A549 (cell line): ENCODE measurements around the gene WNT7A. TPM values are rescaled to one million over a fixed set of nuclear protein-coding genes. Genes with fewer than 3 reads are reported as not detected.

Source experiments
- ATAC-seq, 2 experiments: fragments of 200-7000 bp in 1 of 2; fragments of >200 bp in 1 of 2; cut with Nextera tagmentation in 1 of 2; cut with Tn5 transposase in 1 of 2; 3 replicates each; pipeline versions ENCODE4 v1.8.0 to v1.9.1; 2018 to 2020; ENCODE audit warnings: mild to moderate bottlenecking in 1 of 2, moderate library complexity in 1 of 2
- CTCF ChIA-PET: fragments of 300-600 bp; sonication (Branson Sonifier 250); formaldehyde crosslinking; extraction: SDS; loops from one replicate; lab custom pipeline; 2021; ENCODE audit warnings: antibody characterized with exemption, inconsistent platforms; lab: Yijun Ruan, JAX
- POLR2A ChIA-PET: fragments of 350-600 bp; formaldehyde crosslinking; extraction: SDS; loops from one replicate; lab custom pipeline; 2021; ENCODE audit warnings: antibody characterized with exemption, inconsistent platforms; lab: Yijun Ruan, JAX
- DNase-seq, 2 experiments: peaks; one replicate each; pipeline versions ENCODE4 v3.0.0 to v3.0.0-alpha.2; 2011 to 2016; ENCODE audit warnings: low read depth in 1 of 2, low spot score in 1 of 2
- FAIRE-seq: peaks from 2 replicates; lab custom pipeline; 2011; peaks lifted over from hg19 to GRCh38; lab: Jason Lieb, UNC
- H3K27ac ChIP-seq, 2 experiments: fragments of >200 bp; sonication (Bioruptor Twin); formaldehyde crosslinking; 3 replicates each; pipeline ENCODE4 v1.5.1; 2016 to 2017
- H3K4me1 ChIP-seq: fragments of >200 bp; sonication (Bioruptor Twin); formaldehyde crosslinking; 3 replicates; pipeline ENCODE4 v1.6.1; 2016
- H3K4me2 ChIP-seq: fragments of >200 bp; sonication (Bioruptor Twin); formaldehyde crosslinking; 3 replicates; pipeline ENCODE4 v1.6.1; 2016
- H3K4me3 ChIP-seq: fragments of >200 bp; sonication (Bioruptor Twin); formaldehyde crosslinking; 3 replicates; pipeline ENCODE4 v1.5.1; 2016
- H3K9me3 ChIP-seq: fragments of >200 bp; sonication (Bioruptor Twin); formaldehyde crosslinking; 3 replicates; pipeline ENCODE4 v1.6.1; 2016
- BCL3 ChIP-seq: fragments of >200 bp; sonication (Bioruptor Twin); formaldehyde crosslinking; IDR thresholded peaks from 3 replicates; pipeline ENCODE4 v1.6.1; 2016
- CHD2 ChIP-seq: fragments of 150-350 bp; IDR thresholded peaks from 2 replicates; pipeline ENCODE4 v1.6.1; 2014; ENCODE audit warnings: low read length; ENCODE audit not compliant: partially characterized antibody
- EHF ChIP-seq: fragments of 250-450 bp; sonication (Bioruptor Pico); IDR thresholded peaks from 2 replicates; pipeline ENCODE4 v1.5.0; 2020; ENCODE audit warnings: mild to moderate bottlenecking
- ELK1 ChIP-seq: fragments of 150-350 bp; IDR thresholded peaks from 2 replicates; pipeline ENCODE4 v1.6.1; 2014; ENCODE audit warnings: low read depth, mild to moderate bottlenecking, low read length
- EP300 ChIP-seq, 2 experiments: fragments of >200 bp; sonication (Bioruptor Twin); formaldehyde crosslinking; IDR thresholded peaks; 2 replicates in 1 of 2; 3 replicates in 1 of 2; pipeline ENCODE4 v1.6.1; 2016 to 2017
- ESRRA ChIP-seq: fragments of 150-350 bp; IDR thresholded peaks from 2 replicates; pipeline ENCODE4 v1.6.1; 2014; ENCODE audit warnings: mild to moderate bottlenecking, low read length, borderline replicate concordance
- GATA3 ChIP-seq: IDR thresholded peaks from 2 replicates; pipeline ENCODE4 v1.6.1; 2012; ENCODE audit warnings: borderline replicate concordance
- HES2 ChIP-seq: fragments of >200 bp; sonication (Bioruptor Twin); formaldehyde crosslinking; IDR thresholded peaks from 2 replicates; pipeline ENCODE4 v1.6.1; 2016
- HEYL ChIP-seq: fragments of 250-450 bp; sonication (Bioruptor Pico); IDR thresholded peaks from 2 replicates; pipeline ENCODE4 v1.8.0; 2021; ENCODE audit warnings: mild to moderate bottlenecking, moderate library complexity
- JUN ChIP-seq, 2 experiments: fragments of >200 bp; sonication (Bioruptor Twin); formaldehyde crosslinking; IDR thresholded peaks; 2 replicates in 1 of 2; 3 replicates in 1 of 2; pipeline ENCODE4 v1.6.1; 2016 to 2017
- KDM5A ChIP-seq: fragments of 200-600 bp; sonication (generic); IDR thresholded peaks from 2 replicates; pipeline ENCODE4 v1.6.1; 2016; ENCODE audit warnings: antibody characterized with exemption, mild to moderate bottlenecking
- MAFK ChIP-seq: fragments of 450-650 bp; IDR thresholded peaks from 2 replicates; pipeline ENCODE4 v1.6.1; 2014; ENCODE audit not compliant: partially characterized antibody
- NR3C1 ChIP-seq: fragments of >200 bp; sonication (Bioruptor Twin); formaldehyde crosslinking; IDR thresholded peaks from 3 replicates; pipeline ENCODE4 v1.6.1; 2017
- PHF8 ChIP-seq: fragments of 200-600 bp; sonication (generic); IDR thresholded peaks from 2 replicates; pipeline ENCODE4 v1.6.1; 2016; ENCODE audit warnings: low read depth, mild to moderate bottlenecking, antibody characterized with exemption, moderate library complexity, borderline replicate concordance
- POLR2A ChIP-seq: IDR thresholded peaks from 2 replicates; pipeline ENCODE4 v1.6.1; 2012; ENCODE audit warnings: mild to moderate bottlenecking, low read length
- POLR2AphosphoS2 ChIP-seq: conservative IDR thresholded peaks from 2 replicates; pipeline ENCODE4 v1.6.1; 2012; ENCODE audit warnings: low read length, improper control_type of control experiment, inconsistent platforms
- RAD21 ChIP-seq, 2 experiments: fragments of >200 bp in 1 of 2; sonication (Bioruptor Twin) in 1 of 2; formaldehyde crosslinking in 1 of 2; IDR thresholded peaks in 1 of 2; conservative IDR thresholded peaks in 1 of 2; 2 replicates in 1 of 2; 3 replicates in 1 of 2; pipeline ENCODE4 v1.6.1; 2012 to 2018; ENCODE audit warnings: inconsistent platforms in 1 of 2
- RARB ChIP-seq: fragments of 250-450 bp; sonication (Bioruptor Pico); IDR thresholded peaks from 2 replicates; pipeline ENCODE4 v1.8.0; 2021; ENCODE audit warnings: mild to moderate bottlenecking, moderate library complexity
- REST ChIP-seq: fragments of 200-600 bp; sonication (generic); IDR thresholded peaks from 2 replicates; pipeline ENCODE4 v1.6.1; 2016; ENCODE audit warnings: antibody characterized with exemption, mild to moderate bottlenecking, moderate library complexity
- RFX5 ChIP-seq: fragments of 450-650 bp; IDR thresholded peaks from 2 replicates; pipeline ENCODE4 v1.7.1; 2014; ENCODE audit warnings: antibody characterized with exemption, mild to moderate bottlenecking, moderate library complexity
- RNF2 ChIP-seq: fragments of 200-600 bp; sonication (generic); IDR thresholded peaks from 2 replicates; pipeline ENCODE4 v1.6.1; 2016; ENCODE audit warnings: low read depth, mild to moderate bottlenecking, antibody characterized with exemption, moderate library complexity, borderline replicate concordance
- SMC3 ChIP-seq: fragments of >200 bp; sonication (Bioruptor Twin); formaldehyde crosslinking; IDR thresholded peaks from 3 replicates; pipeline ENCODE4 v1.6.1; 2018; ENCODE audit warnings: inconsistent platforms
- TFCP2L1 ChIP-seq: fragments of 250-450 bp; sonication (Bioruptor Pico); IDR thresholded peaks from 2 replicates; pipeline ENCODE4 v1.5.0; 2021; ENCODE audit warnings: mild to moderate bottlenecking
- USF2 ChIP-seq: fragments of 450-650 bp; IDR thresholded peaks from 2 replicates; pipeline ENCODE4 v1.6.1; 2014; ENCODE audit warnings: antibody characterized with exemption
- ZC3H11A ChIP-seq: fragments of 450-650 bp; IDR thresholded peaks from 2 replicates; pipeline ENCODE4 v1.6.1; 2014; ENCODE audit warnings: antibody characterized with exemption, mild to moderate bottlenecking
- ZSCAN20 ChIP-seq: fragments of 250-450 bp; sonication (Bioruptor Pico); IDR thresholded peaks from 2 replicates; pipeline ENCODE4 v1.8.0; 2022; ENCODE audit warnings: mild to moderate bottlenecking, moderate library complexity
- WGBS: methylation state at CpG from one replicate; pipeline ENCODE4 v1.1.6; 2017; ENCODE audit errors: missing lambda C conversion rate; 5-methylcytosine and 5-hydroxymethylcytosine counted together
- polyA plus RNA-seq, 4 experiments: library from polyadenylated mRNA; depleted of rRNA in 3 of 4; stranded (reverse); fragments of >200 nt; fragmentation: RNase III in 1 of 4; extraction: RNeasy Plus Mini Kit Qiagen cat#74134 plus additional on column Dnase treatment in 1 of 4; gene quantifications; 2 replicates in 3 of 4; 3 replicates in 1 of 4; pipeline ENCODE4 v1.2.3, GENCODE V29; 2011 to 2017

Gene WNT7A
- polyA plus RNA-seq, 2 of the 4 experiments (the other 2 are of a cell fraction): 0.03 TPM

- CTCF ChIA-PET: no interaction called here
- ATAC-seq (no peak), DNase-seq (no peak), FAIRE-seq (no peak)
- Histone ChIP-seq H3K27ac (no peak overlapping the region), H3K4me3 (no peak overlapping the region), H3K4me1 (no peaks in the 10 kb centered on the region), H3K9me3 (no peaks in the 10 kb centered on the region), H3K4me2 (no peak overlapping the region)
- POLR2A ChIA-PET: no interaction called here
- WGBS: 61% methylated on average over 10 of the region's 10 CpGs
- TF ChIP-seq KDM5A (no peak), RAD21 (conservative IDR thresholded peaks at IDR 0.05 in 1 of 2, IDR thresholded peaks at IDR 0.05 in 1 of 2) (no peak), ZSCAN20 (no peak), CHD2 (no peak), ZC3H11A (no peak), PHF8 (no peak), RNF2 (no peak), NR3C1 (no peak), HES2 (no peak), TFCP2L1 (CRISPR knock-in tag) (no peak)
Measured at GRCh38 chr3:13844911-13845310, 35.0 kb downstream of the WNT7A start.

- no peak for DNase-seq
- no peak for TF ChIP-seq REST
- TF ChIP-seq CHD2: no peak
- TF ChIP-seq EHF (CRISPR knock-in tag): no peak
- TF ChIP-seq TFCP2L1 (CRISPR knock-in tag): no peak
- TF ChIP-seq MAFK: no peak
- no peak for TF ChIP-seq POLR2A
- TF ChIP-seq ZC3H11A: no peak
- TF ChIP-seq RNF2: no peak
- TF ChIP-seq KDM5A: no peak
- no peaks in the 10 kb centered on the region for H3K9me3 ChIP-seq
- no peak for ATAC-seq
- no peak overlapping the region for H3K27ac ChIP-seq
- 44% methylated on average over 5 of the region's 5 CpGs for WGBS
- H3K4me2 ChIP-seq: no peak overlapping the region
- POLR2A ChIA-PET: no interaction called here
- FAIRE-seq: no peak
- H3K4me3 ChIP-seq: no peak overlapping the region
- CTCF ChIA-PET: no interaction called here
- H3K4me1 ChIP-seq: no peaks in the 10 kb centered on the region
Measured at GRCh38 chr3:13844286-13844685, 35.6 kb downstream of the WNT7A start.

GRCh38 chr3:13843351-13843750, 36.5 kb downstream of the WNT7A start:
- no peak for ATAC-seq
- Histone ChIP-seq H3K27ac (no peak overlapping the region), H3K9me3 (no peaks in the 10 kb centered on the region), H3K4me1 (no peaks in the 10 kb centered on the region), H3K4me2 (no peak overlapping the region)
- 47% methylated on average over 5 of the region's 5 CpGs for WGBS
- ChIA-PET POLR2A (no interaction called here), CTCF (no interaction called here)
- TF ChIP-seq JUN (IDR thresholded peaks at IDR 0.05) (no peak), EHF (CRISPR knock-in tag) (no peak), EP300 (IDR thresholded peaks at IDR 0.05) (no peak), BCL3 (no peak), RFX5 (no peak), KDM5A (no peak), GATA3 (no peak), TFCP2L1 (CRISPR knock-in tag) (no peak), POLR2AphosphoS2 (no peak), ELK1 (no peak), POLR2A (no peak), USF2 (no peak), CHD2 (no peak), SMC3 (no peak), ESRRA (no peak), RARB (no peak), MAFK (no peak), PHF8 (no peak), HEYL (CRISPR knock-in tag) (no peak)
- TF ChIP-seq, all 56 proteins: peak for 0
- H3K4me3 ChIP-seq: no peak overlapping the region
- FAIRE-seq: no peak
- no peak for DNase-seq
